SK-N-MC (cell line): Measurements from ENCODE around the gene EFCAB6.

Source experiments
- EZH2 ChIP-seq: fragments of 200-600 bp; sonication (generic); IDR thresholded peaks from one replicate; pipeline ENCODE4 v1.6.1; 2017; ENCODE audit warnings: antibody characterized with exemption
- FOXP2 ChIP-seq: optimal IDR thresholded peaks from 2 replicates; pipeline ENCODE3; 2011; ENCODE audit warnings: mild to moderate bottlenecking, moderate library complexity; ENCODE audit not compliant: insufficient read depth; ENCODE audit errors: extremely low read length, control extremely low read depth
- POLR2AphosphoS5 ChIP-seq: IDR thresholded peaks from 2 replicates; pipeline ENCODE4 v1.6.1; 2012; ENCODE audit warnings: mild to moderate bottlenecking, low read depth, low read length, borderline replicate concordance

- TF ChIP-seq EZH2 (no peak), POLR2AphosphoS5 (no peak), FOXP2 (no peak)
These were observed 34.8 kb downstream of the EFCAB6 start for GRCh38 chr22:43777286-43777685.
